Loucy (cell line): ENCODE data around the gene SNAPC3.
A peak's percentile ranks its signal among the peaks of the same experiment; 100 is the strongest.

ENCODE experiments used
- H2AFZ ChIP-seq: fragments of 200-600 bp; sonication (generic); 2 replicates; pipeline ENCODE4 v1.6.0; 2016; ENCODE audit warnings: antibody characterized with exemption, mild to moderate bottlenecking, low read length, moderate library complexity
- H3F3A ChIP-seq: fragments of 200-600 bp; 2 replicates; pipeline ENCODE4 v1.6.0; 2016; ENCODE audit warnings: antibody characterized with exemption, low read depth, mild to moderate bottlenecking
- H3K27me3 ChIP-seq: fragments of 200-600 bp; sonication (generic); 2 replicates; pipeline ENCODE4 v1.6.1; 2014; ENCODE audit warnings: low read length, mild to moderate bottlenecking; ENCODE audit not compliant: insufficient read depth, poor library complexity, severe bottlenecking
- H3K36me3 ChIP-seq: fragments of 200-600 bp; sonication (generic); 2 replicates; pipeline ENCODE4 v1.6.1; 2016; ENCODE audit warnings: low read length; ENCODE audit not compliant: insufficient read depth
- H3K4me1 ChIP-seq: fragments of 200-600 bp; sonication (generic); 2 replicates; pipeline ENCODE4 v1.5.1; 2014; ENCODE audit warnings: low read length, mild to moderate bottlenecking; ENCODE audit not compliant: insufficient read depth, poor library complexity, severe bottlenecking
- H3K4me2 ChIP-seq: fragments of 200-600 bp; sonication (generic); 2 replicates; pipeline ENCODE4 v1.6.0; 2014; ENCODE audit warnings: antibody characterized with exemption, low read length, low read depth, mild to moderate bottlenecking; ENCODE audit not compliant: poor library complexity, severe bottlenecking
- H3K4me3 ChIP-seq: fragments of 200-600 bp; sonication (generic); 2 replicates; pipeline ENCODE4 v1.5.1; 2014; ENCODE audit warnings: low read length, mild to moderate bottlenecking, mixed read lengths; ENCODE audit not compliant: poor library complexity, severe bottlenecking
- H3K79me2 ChIP-seq: fragments of 200-600 bp; sonication (generic); 2 replicates; pipeline ENCODE4 v1.6.1; 2014; ENCODE audit warnings: low read length; ENCODE audit not compliant: insufficient read depth
- H3K9ac ChIP-seq: fragments of 200-600 bp; sonication (generic); 2 replicates; pipeline ENCODE4 v1.6.0; 2014; ENCODE audit warnings: mild to moderate bottlenecking, low read depth, low read length, moderate library complexity; ENCODE audit not compliant: poor library complexity, severe bottlenecking
- H3K9me2 ChIP-seq: fragments of 200-600 bp; sonication (generic); replicated peaks from 2 replicates; pipeline ENCODE4 v1.6.1; 2016; ENCODE audit warnings: low read depth, low read length, mixed read lengths
- H3K9me3 ChIP-seq: fragments of 200-600 bp; sonication (generic); 2 replicates; pipeline ENCODE4 v1.6.1; 2014; ENCODE audit warnings: mild to moderate bottlenecking, antibody characterized with exemption, low read length, low read depth; ENCODE audit not compliant: insufficient read depth
- H4K20me1 ChIP-seq: fragments of 200-600 bp; sonication (generic); 2 replicates; pipeline ENCODE4 v1.6.0; 2014; ENCODE audit warnings: antibody characterized with exemption, low read length, mild to moderate bottlenecking; ENCODE audit not compliant: insufficient read depth, poor library complexity, severe bottlenecking
- CTCF ChIP-seq: fragments of 200-600 bp; sonication (generic); conservative IDR thresholded peaks from 2 replicates; pipeline ENCODE4 v1.5.1; 2014; ENCODE audit warnings: mild to moderate bottlenecking, antibody characterized with exemption, low read length
- EZH2phosphoT487 ChIP-seq: fragments of 200-600 bp; IDR thresholded peaks from 2 replicates; pipeline ENCODE4 v1.6.1; 2018; ENCODE audit warnings: antibody characterized with exemption, mild to moderate bottlenecking, moderate library complexity, borderline replicate concordance

SNAPC3 gene

GRCh38 chr9:15509931-15510788, 87.5 kb downstream of the SNAPC3 start:
- no peaks in the 10 kb centered on the region for H3F3A ChIP-seq
- peaks cover 18% of the 10 kb centered on the region for H3K36me3 ChIP-seq
- H3K79me2 ChIP-seq, result peaks cover 55% of the 10 kb centered on the region
- TF ChIP-seq EZH2phosphoT487, result no peak
- TF ChIP-seq CTCF, result no peak
- no peaks in the 10 kb centered on the region for H3K9me2 ChIP-seq
- peaks cover 61% of the 10 kb centered on the region for H3K4me1 ChIP-seq
- peak overlapping the region; percentile 92 for H3K9ac ChIP-seq
- H3K4me2 ChIP-seq, result peak overlapping the region; percentile 97
- H3K4me3 ChIP-seq, result peak overlapping the region; percentile 89
- no peaks in the 10 kb centered on the region for H3K9me3 ChIP-seq
- peaks cover 49% of the 10 kb centered on the region for H4K20me1 ChIP-seq
- peaks cover 4% of the 10 kb centered on the region for H3K27me3 ChIP-seq
- peak overlapping the region; percentile 80; the same call in 1 of the 2 replicates for H2AFZ ChIP-seq

- Histone ChIP-seq H3F3A (no peaks in the 10 kb centered on the region), H3K4me2 (peak within 1 kb of the TSS; percentile 97), H3K9ac (peak within 1 kb of the TSS; percentile 92), H4K20me1 (peaks cover 41% of the 10 kb centered on the region), H2AFZ (peak within 1 kb of the TSS; percentile 80), H3K4me3 (peak within 1 kb of the TSS; percentile 89), H3K4me1 (peaks cover 56% of the 10 kb centered on the region), H3K9me2 (no peaks in the 10 kb centered on the region), H3K36me3 (peaks cover 10% of the 10 kb centered on the region), H3K9me3 (no peaks in the 10 kb centered on the region), H3K79me2 (peaks cover 47% of the 10 kb centered on the region), H3K27me3 (peaks cover 4% of the 10 kb centered on the region)
- TF ChIP-seq EZH2phosphoT487, result no peak
- TF ChIP-seq CTCF, result no peak
Observed at GRCh38 chr9:15510789-15511575, 88.3 kb downstream of the SNAPC3 start, which contains the start of gene PSIP1. PSIP1 (minus strand) TSS chr9:15510970; CDS start chr9:15510188, 782 bp downstream.
